DND-41 (cell line): ENCODE measurements around the gene ARRDC2.
"Not testable (repeated sequence)": the region's sequence is repeated elsewhere in the genome, so short reads cannot be mapped to it uniquely, and the experiment has no call there.

Experiments
- ATAC-seq: fragments of 200-7000 bp; cut with Tn5 transposase; 3 replicates; pipeline ENCODE4 v1.9.1; 2021; ENCODE audit warnings: low read depth; ENCODE audit not compliant: insufficient read depth
- DNase-seq: peaks from one replicate; pipeline ENCODE4 v3.0.0-alpha.2; 2020
- H2AFZ ChIP-seq: 2 replicates; pipeline ENCODE4 v1.6.0; 2012; ENCODE audit warnings: low read depth, low read length
- H3K27ac ChIP-seq: 2 replicates; pipeline ENCODE4 v1.5.1; 2012; ENCODE audit warnings: low read length, inconsistent platforms
- H3K27me3 ChIP-seq: fragments of 200-600 bp; sonication (generic); 2 replicates; pipeline ENCODE4 v1.6.0; 2012; ENCODE audit warnings: low read length, mild to moderate bottlenecking, inconsistent platforms; ENCODE audit not compliant: insufficient read depth, poor library complexity
- H3K36me3 ChIP-seq: 2 replicates; pipeline ENCODE4 v1.5.1; 2012; ENCODE audit warnings: low read length, inconsistent platforms; ENCODE audit not compliant: insufficient read depth
- H3K4me1 ChIP-seq: 2 replicates; pipeline ENCODE4 v1.5.1; 2012; ENCODE audit warnings: mild to moderate bottlenecking, low read length; ENCODE audit not compliant: insufficient read depth
- H3K4me2 ChIP-seq: 2 replicates; pipeline ENCODE4 v1.6.0; 2012; ENCODE audit warnings: mild to moderate bottlenecking, moderate library complexity, low read length, inconsistent platforms; ENCODE audit not compliant: insufficient read depth
- H3K4me3 ChIP-seq, 2 experiments: fragments of 200-600 bp in 1 of 2; shearing (Covaris generic) in 1 of 2; 2 replicates each; pipeline ENCODE4 v1.5.1; 2012 to 2016; ENCODE audit warnings: inconsistent platforms in 2 of 2, low read length in 2 of 2, mild to moderate bottlenecking in 2 of 2, low read depth in 1 of 2, moderate library complexity in 1 of 2
- H3K79me2 ChIP-seq: 2 replicates; pipeline ENCODE4 v1.6.0; 2012; ENCODE audit warnings: low read length, inconsistent platforms; ENCODE audit not compliant: insufficient read depth
- H3K9ac ChIP-seq: 2 replicates; pipeline ENCODE4 v1.6.0; 2012; ENCODE audit warnings: low read depth, mild to moderate bottlenecking, inconsistent platforms, low read length, moderate library complexity
- H3K9me3 ChIP-seq: 2 replicates; pipeline ENCODE4 v1.5.1; 2012; ENCODE audit warnings: low read length, moderate library complexity, mild to moderate bottlenecking, inconsistent platforms; ENCODE audit not compliant: insufficient read depth, severe bottlenecking
- H4K20me1 ChIP-seq: 2 replicates; pipeline ENCODE4 v1.6.0; 2012; ENCODE audit warnings: low read length; ENCODE audit not compliant: insufficient read depth
- CTCF ChIP-seq: IDR thresholded peaks from 2 replicates; pipeline ENCODE4 v1.5.1; 2012; ENCODE audit warnings: borderline replicate concordance, low read length, moderate library complexity, mild to moderate bottlenecking; ENCODE audit not compliant: poor library complexity, severe bottlenecking; ENCODE audit errors: extremely low read depth
- EZH2 ChIP-seq: IDR thresholded peaks from 3 replicates; pipeline ENCODE4 v1.6.1; 2012; ENCODE audit warnings: borderline replicate concordance, low read depth, mild to moderate bottlenecking, moderate library complexity, low read length, inconsistent platforms; ENCODE audit not compliant: severe bottlenecking

ARRDC2 gene

GRCh38 chr19:18001777-18002345, 6.1 kb upstream of the ARRDC2 start:
- no peak for TF ChIP-seq CTCF
- TF ChIP-seq EZH2, result no peak
- H4K20me1 ChIP-seq, result no peaks in the 10 kb centered on the region
- peak overlapping the region; percentile 88 for H2AFZ ChIP-seq
- H3K4me1 ChIP-seq, result peaks cover 37% of the 10 kb centered on the region
- no peaks in the 10 kb centered on the region for H3K27me3 ChIP-seq
- ATAC-seq (no peak), DNase-seq (no peak)
- H3K36me3 ChIP-seq, result no peaks in the 10 kb centered on the region
- peak overlapping the region; percentile 83 for H3K4me2 ChIP-seq
- peak overlapping the region; percentile 74 for H3K9ac ChIP-seq
- peaks cover 10% of the 10 kb centered on the region for H3K79me2 ChIP-seq
- H3K4me3 ChIP-seq, result peak overlapping the region; percentile 27 to 59; a peak in 3 of 4 replicates
- peak overlapping the region; percentile 75 for H3K27ac ChIP-seq
- peaks cover 3% of the 10 kb centered on the region for H3K9me3 ChIP-seq

GRCh38 chr19:18002347-18002850, 5.6 kb upstream of the ARRDC2 start:
- Histone ChIP-seq H3K27ac (no peak overlapping the region), H3K27me3 (no peaks in the 10 kb centered on the region), H3K36me3 (no peaks in the 10 kb centered on the region), H2AFZ (no peak overlapping the region), H3K4me1 (peaks cover 41% of the 10 kb centered on the region), H4K20me1 (no peaks in the 10 kb centered on the region), H3K9me3 (peaks cover 3% of the 10 kb centered on the region), H3K4me2 (peak overlapping the region; percentile 83), H3K4me3 (peak overlapping the region in 1 of 2 experiments; percentile 59; a peak in 2 of 4 replicates), H3K79me2 (peaks cover 10% of the 10 kb centered on the region), H3K9ac (peak overlapping the region; percentile 74; the same call in 1 of the 2 replicates)
- ATAC-seq, result no peak
- no peak for DNase-seq
- TF ChIP-seq EZH2 (no peak), CTCF (no peak)

GRCh38 chr19:18005750-18006149, 2.2 kb upstream of the ARRDC2 start:
- not testable (repeated sequence) for H3K27ac ChIP-seq, H4K20me1 ChIP-seq, H2AFZ ChIP-seq, H3K4me3 ChIP-seq, H3K9ac ChIP-seq, DNase-seq, ATAC-seq, H3K27me3 ChIP-seq, H3K4me2 ChIP-seq, H3K9me3 ChIP-seq
- Histone ChIP-seq H3K79me2 (peaks cover 24% of the 10 kb centered on the region), H3K36me3 (peaks cover 26% of the 10 kb centered on the region), H3K4me1 (peaks cover 52% of the 10 kb centered on the region)

GRCh38 chr19:18007044-18007916, 690 bp upstream of the ARRDC2 start:
- H3K4me3 ChIP-seq, result peak overlapping the region; percentile 1 to 55; a peak in 3 of 4 replicates
- peak overlapping the region; percentile 75 for H2AFZ ChIP-seq
- peak overlapping the region; percentile 65 for H3K9ac ChIP-seq
- peak; percentile 100 for TF ChIP-seq CTCF
- TF ChIP-seq EZH2, result no peak
- peak overlapping the region; percentile 83 for H3K4me2 ChIP-seq
- no peaks in the 10 kb centered on the region for H3K27me3 ChIP-seq
- peak overlapping the region; percentile 69 for H3K27ac ChIP-seq
- DNase-seq (peak; percentile 78), ATAC-seq (peak; percentile 84)
- H3K79me2 ChIP-seq, result peaks cover 15% of the 10 kb centered on the region
- H4K20me1 ChIP-seq, result no peaks in the 10 kb centered on the region
- peaks cover 36% of the 10 kb centered on the region for H3K36me3 ChIP-seq
- peaks cover 36% of the 10 kb centered on the region for H3K4me1 ChIP-seq
- peaks cover 3% of the 10 kb centered on the region for H3K9me3 ChIP-seq
